GM12878 (cell line): ENCODE measurements around the gene DPM1. TPM values are rescaled to one million over a fixed set of nuclear protein-coding genes. Genes with fewer than 3 reads are reported as not detected.

Experiments used
- ATAC-seq: fragments of 200-7000 bp; cut with Tn5 transposase; 3 replicates; pipeline ENCODE4 v1.9.1; 2020; ENCODE audit warnings: mild to moderate bottlenecking, moderate library complexity
- BruUV-seq: library from RNA; stranded (reverse); fragments of 400-500 nt; replicated peaks from 2 replicates; lab custom pipeline; 2021; lab: Mats Ljungman, UMichigan
- CTCF ChIA-PET: fragments of 300-600 bp; sonication (Branson Sonifier 250); formaldehyde crosslinking; extraction: SDS; loops from one replicate; lab custom pipeline; 2021; ENCODE audit warnings: inconsistent platforms; lab: Yijun Ruan, JAX
- POLR2A ChIA-PET: fragments of 350-600 bp; formaldehyde crosslinking; extraction: SDS; loops from one replicate; lab custom pipeline; 2021; ENCODE audit warnings: inconsistent platforms; lab: Charles Lee
- RAD21 ChIA-PET: fragments of 300-600 bp; sonication (Branson Sonifier 250); formaldehyde crosslinking; loops from one replicate; lab custom pipeline; 2023; ENCODE audit warnings: antibody characterized with exemption; ENCODE audit not compliant: unreplicated experiment; lab: Charles Lee
- SMC1A ChIA-PET: fragments of 300-600 bp; sonication (Branson Sonifier 250); formaldehyde crosslinking; loops from one replicate; lab custom pipeline; 2023; ENCODE audit not compliant: unreplicated experiment, uncharacterized antibody; lab: Charles Lee
- DNase-seq: peaks from one replicate; pipeline ENCODE4 v3.0.0-alpha.2; 2011; ENCODE audit warnings: low read depth, low spot score
- FAIRE-seq: peaks from 3 replicates; lab custom pipeline; 2011; peaks lifted over from hg19 to GRCh38; lab: Jason Lieb, UNC
- H2AFZ ChIP-seq: 2 replicates; pipeline ENCODE4 v1.6.0; 2011; ENCODE audit warnings: low read depth, low read length, control low read depth; ENCODE audit not compliant: control insufficient read depth
- H3K27ac ChIP-seq: 2 replicates; pipeline ENCODE4 v1.5.1; 2011; ENCODE audit warnings: control low read depth; ENCODE audit not compliant: control insufficient read depth, insufficient read depth
- H3K27me3 ChIP-seq, 2 experiments: replicated peaks in 1 of 2; 2 replicates each; pipeline versions ENCODE4 v1.6.0 to v1.6.1; 2011; ENCODE audit warnings: low read length in 1 of 2; ENCODE audit not compliant: control insufficient read depth in 2 of 2, insufficient read depth in 2 of 2
- H3K36me3 ChIP-seq, 2 experiments: 2 replicates each; pipeline ENCODE4 v1.5.1; 2011; ENCODE audit warnings: low read length in 1 of 2; ENCODE audit not compliant: control insufficient read depth in 2 of 2, insufficient read depth in 2 of 2
- H3K4me1 ChIP-seq: 2 replicates; pipeline ENCODE4 v1.6.1; 2011; ENCODE audit warnings: mild to moderate bottlenecking, low read length, moderate library complexity, mixed read lengths; ENCODE audit not compliant: control insufficient read depth, insufficient read depth
- H3K4me2 ChIP-seq: 2 replicates; pipeline ENCODE4 v1.6.0; 2011; ENCODE audit warnings: control low read depth; ENCODE audit not compliant: control insufficient read depth, insufficient read depth
- H3K4me3 ChIP-seq: fragments of 200-600 bp; sonication (generic); 2 replicates; pipeline ENCODE4 v1.5.1; 2016
- H3K79me2 ChIP-seq: 2 replicates; pipeline ENCODE4 v1.6.0; 2011; ENCODE audit warnings: low read length; ENCODE audit not compliant: control insufficient read depth, insufficient read depth
- H3K9ac ChIP-seq: 2 replicates; pipeline ENCODE4 v1.8.0; 2011; ENCODE audit warnings: low read length, control low read depth, mixed read lengths; ENCODE audit not compliant: control insufficient read depth, insufficient read depth
- H3K9me3 ChIP-seq: replicated peaks from 3 replicates; pipeline ENCODE4 v1.5.1; 2011; ENCODE audit warnings: mild to moderate bottlenecking, low read length; ENCODE audit not compliant: control insufficient read depth, insufficient read depth
- H4K20me1 ChIP-seq: 2 replicates; pipeline ENCODE4 v1.6.0; 2011; ENCODE audit not compliant: control insufficient read depth, insufficient read depth
- NR2C2 ChIP-seq: IDR thresholded peaks from 2 replicates; pipeline ENCODE4 v1.6.1; 2011; ENCODE audit warnings: borderline replicate concordance, low read depth; ENCODE audit not compliant: control insufficient read depth, insufficient read length
- POLR2A ChIP-seq: IDR thresholded peaks from 2 replicates; pipeline ENCODE4 v1.6.1; 2011; ENCODE audit warnings: low read depth, mild to moderate bottlenecking, low read length
- SMARCA5 ChIP-seq: fragments of 450-650 bp; IDR thresholded peaks from 2 replicates; pipeline ENCODE4 v1.6.1; 2017; ENCODE audit warnings: mild to moderate bottlenecking
- WGBS: methylation state at CpG from one replicate; pipeline ENCODE4 v1.1.6; 2016; ENCODE audit warnings: low lambda C conversion rate; ENCODE audit not compliant: insufficient replicate concordance, insufficient coverage; ENCODE audit errors: missing lambda C conversion rate; 5-methylcytosine and 5-hydroxymethylcytosine counted together
- in situ Hi-C: fragments of 300-500 bp; cut with MboI; formaldehyde crosslinking; loops from 9 replicates; pipeline ENCODE4 v1.14.3; 2018; ENCODE audit warnings: mixed read lengths
- intact Hi-C: fragments of 100-400 bp; cut with micrococcal nuclease; formaldehyde crosslinking; loops from one replicate; pipeline ENCODE4 v1.14.2; 2022; ENCODE audit not compliant: unreplicated experiment
- polyA plus RNA-seq, 11 experiments: library from polyadenylated mRNA; depleted of rRNA in 4 of 11; unstranded in 6 of 11; stranded (reverse) in 5 of 11; fragments of >200 nt; fragmentation: Nextera tagmentation in 4 of 11; fragmentation: Illumina TruSeq in 1 of 11; extraction: Ambion mirVana in 4 of 11; extraction: Trizol in 1 of 11; gene quantifications; 1 replicate in 1 of 11; 2 replicates in 10 of 11; pipeline versions ENCODE4 v1.2.1 to v1.2.3, GENCODE V29; 2011 to 2016; ENCODE audit warnings: inconsistent platforms in 2 of 11, missing spikeins in 2 of 11, low read depth in 1 of 11
- total RNA-seq, 4 experiments: library from RNA; depleted of rRNA in 3 of 4; stranded (reverse); fragments of >200 nt in 3 of 4; fragmentation: Illumina TruSeq in 1 of 4; extraction: Trizol in 1 of 4; gene quantifications; 2 replicates each; pipeline versions ENCODE4 v1.2.1 to v1.2.3, GENCODE V29; 2013 to 2021

The DPM1 gene
- total and polyA plus RNA-seq, 10 of the 15 experiments (the other 5 are each of a cell fraction or from before 2014, with no cell fraction given): 53.3 to 167 (median 108) TPM

- WGBS: under 1% methylated on average over 17 of the region's 79 CpGs
- Histone ChIP-seq H3K36me3 (peaks cover 0 to 19% of the 10 kb centered on the region in 2 experiments; a peak in 1 of 4 replicates), H3K4me1 (peaks cover 5% of the 10 kb centered on the region; the same call in 1 of the 2 replicates), H3K79me2 (peaks cover 52% of the 10 kb centered on the region), H2AFZ (no peak overlapping the region), H3K4me3 (peak overlapping the region; percentile 94), H3K27me3 (no peaks in the 10 kb centered on the region), H3K9me3 (no peaks in the 10 kb centered on the region), H3K4me2 (0 out of 2 replicates have a peak overlapping the region, but pooled peaks have one; percentile 62), H4K20me1 (no peaks in the 10 kb centered on the region), H3K27ac (peak overlapping the region; percentile 79), H3K9ac (peak overlapping the region; percentile 91)
- in situ Hi-C loops (no loop called here), intact Hi-C loops (no loop called here)
- no TSS peak for BruUV-seq
- FAIRE-seq (no peak), DNase-seq (no peak), ATAC-seq (peak; percentile 4; the same call in 1 of the 3 replicates)
- ChIA-PET CTCF (interaction anchor here (0.6 to 13.0 kb wide), 26 partner anchors 11 to 447 kb away, joined by 3 to 336 read pairs (median 7); partner anchors contain the start of genes BCAS4, DPM1 and MOCS3), SMC1A (interaction anchor here (1.2 to 8.2 kb wide), 17 partner anchors 10 to 137 kb away, joined by 4 to 90 read pairs (median 7); partner anchors contain the start of genes BCAS4, DPM1 and MOCS3), POLR2A (interaction anchor here (0.9 to 6.0 kb wide), 12 partner anchors 13 to 140 kb away, joined by 3 to 67 read pairs (median 8); partner anchors contain the start of genes BCAS4, DPM1 and MOCS3), RAD21 (interaction anchor here (0.6 to 7.6 kb wide), 18 partner anchors 10 to 781 kb away, joined by 3 to 125 read pairs (median 8); partner anchors contain the start of genes BCAS4, DPM1 and MOCS3)
- TF ChIP-seq NR2C2 (no peak), SMARCA5 (0 out of 2 replicates have a peak, but pooled peaks have one; percentile 29), POLR2A (peak; percentile 48; the same call in 1 of the 2 replicates)
Observed at GRCh38 chr20:50930139-50930975, 28.0 kb downstream of the DPM1 start.
